ENCODE measurements around the gene CALR3. TPM values are rescaled to one million over a fixed set of nuclear protein-coding genes. Genes with fewer than 3 reads are reported as not detected.

The CALR3 gene
- total RNA-seq, 4 donors from 2014 or later, result not detected

Small RNA genes lying within 50 kb of the gene (small RNA-seq; reads per million reads assigned to genes)
- gene RN7SL146P, result 0 to 5.0 (median 0) reads per million in 4 donors

Other genes starting within 250 kb of the CALR3 start
- gene KLF2, start 171.3 kb downstream of the CALR3 start, total RNA-seq, result 10 to 100 TPM; 19.9 to 74.4 (median 48.9) TPM
- gene EPS15L1, start 24.2 kb downstream of the CALR3 start, total RNA-seq, result 10 to 100 TPM; 25.0 to 54.2 (median 38.0) TPM
- 1 to 10 TPM in 2 of 4 donors, under 1 TPM in 2; 0.20 to 6.7 (median 1.6) TPM for gene C19orf44, start 227 bp upstream of the CALR3 start, total RNA-seq
- 10 to 100 TPM; 14.4 to 54.7 (median 28.9) TPM for gene CHERP, start 46.3 kb upstream of the CALR3 start, total RNA-seq
- gene SLC35E1, start 76.2 kb upstream of the CALR3 start, total RNA-seq, result 10 to 100 TPM; 31.0 to 56.1 (median 42.8) TPM
- gene MED26, start 132.0 kb upstream of the CALR3 start, total RNA-seq, result 10 to 100 TPM in 2 of 4 donors, 1 to 10 TPM in 2; 7.8 to 15.0 (median 9.5) TPM
- 1,000 to 10,000 TPM in 1 of 4 donors, 100 to 1,000 TPM in 1, 10 to 100 TPM in 2; 28.8 to 1,114 (median 108) TPM for gene SMIM7, start 164.0 kb upstream of the CALR3 start, total RNA-seq
- gene TMEM38A, start 165.0 kb upstream of the CALR3 start, total RNA-seq, result 1 to 10 TPM in 3 of 4 donors, under 1 TPM in 1; 0.40 to 9.7 (median 5.1) TPM
- gene NWD1, start 223.7 kb upstream of the CALR3 start, total RNA-seq, result under 1 TPM; under 0.01 to 0.64 (median 0.34) TPM

Measured in transverse colon (tissue), 4 donors.